IMR-90 (cell line): ENCODE measurements around the gene NFE2. TPM values are rescaled to one million over a fixed set of nuclear protein-coding genes. Genes with fewer than 3 reads are reported as not detected.

Experiments used
- ATAC-seq: fragments of 200-7000 bp; cut with Tn5 transposase; 2 replicates; pipeline ENCODE4 v1.9.1; 2020; ENCODE audit warnings: low read depth, mild to moderate bottlenecking, moderate library complexity
- BruUV-seq: library from RNA; stranded (reverse); fragments of 400-500 nt; replicated peaks from 2 replicates; lab custom pipeline; 2021; lab: Mats Ljungman, UMichigan
- CTCF ChIA-PET: fragments of 300-600 bp; formaldehyde crosslinking; extraction: SDS; loops from one replicate; lab custom pipeline; 2021; ENCODE audit warnings: antibody characterized with exemption; lab: Yijun Ruan, JAX
- POLR2A ChIA-PET: fragments of 300-600 bp; sonication (Branson Sonifier 250); formaldehyde crosslinking; loops from one replicate; lab custom pipeline; 2022; ENCODE audit warnings: antibody characterized with exemption; ENCODE audit not compliant: unreplicated experiment; lab: Charles Lee
- DNase-seq: peaks from one replicate; pipeline ENCODE4 v3.0.0; 2013
- H2AFZ ChIP-seq: replicated peaks from 2 replicates; pipeline ENCODE3; 2013; ENCODE audit warnings: low read length, mild to moderate bottlenecking; ENCODE audit not compliant: poor library complexity
- H2AK5ac ChIP-seq: 2 replicates; pipeline ENCODE4 v1.6.1; 2013; ENCODE audit warnings: low read depth, low read length, inconsistent platforms
- H2AK9ac ChIP-seq: replicated peaks from 2 replicates; pipeline ENCODE3; 2013; ENCODE audit warnings: mild to moderate bottlenecking, low read depth, low read length, moderate library complexity; ENCODE audit not compliant: poor library complexity
- H2BK120ac ChIP-seq: 2 replicates; pipeline ENCODE4 v1.6.1; 2013; ENCODE audit warnings: low read depth, low read length, inconsistent platforms
- H2BK15ac ChIP-seq: 3 replicates; pipeline ENCODE4 v1.6.1; 2013; ENCODE audit warnings: low read depth, low read length, inconsistent platforms
- H2BK20ac ChIP-seq: 2 replicates; pipeline ENCODE4 v1.6.1; 2013; ENCODE audit warnings: low read depth, mild to moderate bottlenecking, inconsistent platforms, low read length, moderate library complexity
- H2BK5ac ChIP-seq: 2 replicates; pipeline ENCODE4 v1.6.1; 2013; ENCODE audit warnings: mild to moderate bottlenecking, low read depth, low read length, inconsistent platforms; ENCODE audit not compliant: poor library complexity, severe bottlenecking
- H3K14ac ChIP-seq: replicated peaks from 2 replicates; pipeline ENCODE4 v1.6.1; 2013; ENCODE audit warnings: low read depth, low read length, inconsistent platforms
- H3K18ac ChIP-seq: 2 replicates; pipeline ENCODE4 v1.6.1; 2013; ENCODE audit warnings: low read depth, low read length, control low read depth
- H3K23ac ChIP-seq: 2 replicates; pipeline ENCODE4 v1.6.1; 2013; ENCODE audit warnings: low read depth, low read length, inconsistent platforms
- H3K27ac ChIP-seq: 2 replicates; pipeline ENCODE4 v1.5.1; 2013; ENCODE audit warnings: mild to moderate bottlenecking, control low read depth, low read length; ENCODE audit not compliant: insufficient read depth
- H3K27me3 ChIP-seq: 2 replicates; pipeline ENCODE4 v1.6.1; 2013; ENCODE audit warnings: low read length; ENCODE audit not compliant: control insufficient read depth, insufficient read depth
- H3K36me3 ChIP-seq: 2 replicates; pipeline ENCODE4 v1.6.1; 2013; ENCODE audit warnings: low read length, mixed read lengths; ENCODE audit not compliant: control insufficient read depth, insufficient read depth
- H3K4ac ChIP-seq: 2 replicates; pipeline ENCODE4 v1.6.1; 2013; ENCODE audit warnings: low read depth, low read length, inconsistent platforms
- H3K4me1 ChIP-seq: 2 replicates; pipeline ENCODE4 v1.6.1; 2013; ENCODE audit warnings: low read length, mixed read lengths; ENCODE audit not compliant: control insufficient read depth, insufficient read depth
- H3K4me2 ChIP-seq: 2 replicates; pipeline ENCODE4 v1.6.1; 2013; ENCODE audit warnings: low read depth, mild to moderate bottlenecking, control low read depth, low read length, moderate library complexity
- H3K4me3 ChIP-seq: 2 replicates; pipeline ENCODE4 v1.5.1; 2013; ENCODE audit warnings: low read depth, mild to moderate bottlenecking, control low read depth, low read length, moderate library complexity; ENCODE audit not compliant: insufficient read depth
- H3K56ac ChIP-seq: 2 replicates; pipeline ENCODE4 v1.6.1; 2013; ENCODE audit warnings: low read length, inconsistent platforms; ENCODE audit not compliant: insufficient read depth; ENCODE audit errors: extremely low read depth
- H3K79me1 ChIP-seq, 2 experiments: 2 replicates each; pipeline ENCODE4 v1.6.1; 2013; ENCODE audit warnings: low read length in 2 of 2, inconsistent platforms in 1 of 2, low read depth in 1 of 2
- H3K9ac ChIP-seq: 2 replicates; pipeline ENCODE4 v1.6.1; 2013; ENCODE audit warnings: low read depth, low read length, control low read depth
- H3K9me1 ChIP-seq: 2 replicates; pipeline ENCODE4 v1.6.1; 2013; ENCODE audit warnings: low read length, inconsistent platforms; ENCODE audit not compliant: insufficient read depth
- H3K9me3 ChIP-seq: 2 replicates; pipeline ENCODE4 v1.6.1; 2013; ENCODE audit warnings: low read length; ENCODE audit not compliant: control insufficient read depth, insufficient read depth
- H4K20me1 ChIP-seq: 2 replicates; pipeline ENCODE4 v1.6.1; 2013; ENCODE audit warnings: low read length, inconsistent platforms; ENCODE audit not compliant: insufficient read depth
- H4K5ac ChIP-seq: 2 replicates; pipeline ENCODE4 v1.6.1; 2013; ENCODE audit warnings: mild to moderate bottlenecking, low read depth, low read length, control low read depth
- H4K8ac ChIP-seq, 2 experiments: 2 replicates each; pipeline ENCODE4 v1.6.1; 2013; ENCODE audit warnings: low read depth in 2 of 2, low read length in 2 of 2, control low read depth in 1 of 2, inconsistent platforms in 1 of 2
- H4K91ac ChIP-seq: 2 replicates; pipeline ENCODE4 v1.6.1; 2013; ENCODE audit warnings: low read depth, low read length, inconsistent platforms; ENCODE audit not compliant: insufficient read depth
- BHLHE40 ChIP-seq: fragments of 150-350 bp; IDR thresholded peaks from 2 replicates; pipeline ENCODE4 v1.6.1; 2016; ENCODE audit warnings: mild to moderate bottlenecking, low read depth, low read length
- CEBPB ChIP-seq: IDR thresholded peaks from 2 replicates; pipeline ENCODE4 v1.6.1; 2012; ENCODE audit warnings: low read depth, low read length, improper control_type of control experiment
- CHD1 ChIP-seq: IDR thresholded peaks from 2 replicates; pipeline ENCODE4 v1.6.1; 2012; ENCODE audit warnings: low read depth, low read length, improper control_type of control experiment
- FOS ChIP-seq: fragments of 150-350 bp; IDR thresholded peaks from 2 replicates; pipeline ENCODE4 v1.6.1; 2016; ENCODE audit warnings: low read depth, low read length
- MAFK ChIP-seq: IDR thresholded peaks from 2 replicates; pipeline ENCODE4 v1.6.1; 2012; ENCODE audit warnings: low read depth, low read length, improper control_type of control experiment
- MAZ ChIP-seq: IDR thresholded peaks from 2 replicates; pipeline ENCODE4 v1.6.1; 2012; ENCODE audit warnings: low read depth, mild to moderate bottlenecking, low read length, improper control_type of control experiment, moderate library complexity, borderline replicate concordance
- MXI1 ChIP-seq: IDR thresholded peaks from 2 replicates; pipeline ENCODE4 v1.6.1; 2012; ENCODE audit warnings: low read depth, mild to moderate bottlenecking, low read length, moderate library complexity, borderline replicate concordance
- NFE2L2 ChIP-seq: fragments of 150-350 bp; IDR thresholded peaks from 2 replicates; pipeline ENCODE4 v1.6.1; 2016; ENCODE audit warnings: low read depth, mild to moderate bottlenecking, low read length
- POLR2A ChIP-seq: IDR thresholded peaks from 2 replicates; pipeline ENCODE4 v1.6.1; 2012; ENCODE audit warnings: mild to moderate bottlenecking, low read depth, low read length
- RAD21 ChIP-seq: IDR thresholded peaks from 2 replicates; pipeline ENCODE4 v1.6.1; 2012; ENCODE audit warnings: low read length, improper control_type of control experiment
- RCOR1 ChIP-seq: IDR thresholded peaks from 2 replicates; pipeline ENCODE4 v1.6.1; 2012; ENCODE audit warnings: mild to moderate bottlenecking, low read length, improper control_type of control experiment; ENCODE audit not compliant: insufficient replicate concordance
- RFX5 ChIP-seq: IDR thresholded peaks from 2 replicates; pipeline ENCODE4 v1.8.0; 2012; ENCODE audit warnings: low read depth, mild to moderate bottlenecking, low read length, moderate library complexity
- SMC3 ChIP-seq: fragments of 150-350 bp; IDR thresholded peaks from 2 replicates; pipeline ENCODE4 v1.6.1; 2016; ENCODE audit warnings: low read depth, mild to moderate bottlenecking, antibody characterized with exemption, low read length, moderate library complexity
- WGBS, 2 experiments: methylation state at CpG; one replicate each; pipeline versions ENCODE4 v1.1.5 to v1.1.7; 2013; ENCODE audit warnings: missing lambda C conversion rate in 2 of 2; ENCODE audit not compliant: insufficient read length in 1 of 2; ENCODE audit errors: extremely low coverage in 2 of 2; 5-methylcytosine and 5-hydroxymethylcytosine counted together
- dilution Hi-C: fragments of 300-500 bp; cut with HindIII; formaldehyde crosslinking; loops from one replicate; pipeline ENCODE4 v1.14.3; 2018; ENCODE audit warnings: low sequenced_read_pairs; ENCODE audit not compliant: unreplicated experiment
- in situ Hi-C: fragments of 300-500 bp; cut with MboI; formaldehyde crosslinking; loops from 3 replicates; pipeline ENCODE4 v1.14.3; 2019; ENCODE audit warnings: low sequenced_read_pairs, inconsistent platforms, mixed read lengths
- intact Hi-C: fragments of 100-400 bp; cut with micrococcal nuclease; formaldehyde crosslinking; loops from 2 replicates; pipeline ENCODE4 v1.10.0; 2022
- polyA plus RNA-seq, 3 experiments: library from polyadenylated mRNA; depleted of rRNA; stranded (reverse); fragments of >200 nt; gene quantifications; 2 replicates each; pipeline ENCODE4 v1.2.3, GENCODE V29; 2012; ENCODE audit warnings: low replicate concordance in 1 of 3
- total RNA-seq: library from RNA; depleted of rRNA; stranded (reverse); fragments of >200 nt; gene quantifications from 2 replicates; pipeline ENCODE4 v1.2.3, GENCODE V29; 2012
- TF ChIP-seq, protein P1 (sequence below): fragments of 150-350 bp; IDR thresholded peaks from 2 replicates; pipeline ENCODE4 v1.6.1; 2017; ENCODE audit warnings: mild to moderate bottlenecking, antibody characterized with exemption, low read length, low read depth
- TF ChIP-seq, protein P2 (sequence below): conservative IDR thresholded peaks from 2 replicates; pipeline ENCODE4 v1.5.1; 2012; ENCODE audit warnings: mild to moderate bottlenecking, low read depth, low read length, improper control_type of control experiment
- TF ChIP-seq, protein P3 (sequence below): fragments of 150-350 bp; IDR thresholded peaks from 2 replicates; pipeline ENCODE4 v1.6.1; 2016; ENCODE audit warnings: low read depth, mild to moderate bottlenecking, low read length, moderate library complexity, borderline replicate concordance

NFE2 gene
- total and polyA plus RNA-seq, 2 of the 4 experiments (the other 2 are of a cell fraction) = 0.18 to 0.32 TPM

DNA sequence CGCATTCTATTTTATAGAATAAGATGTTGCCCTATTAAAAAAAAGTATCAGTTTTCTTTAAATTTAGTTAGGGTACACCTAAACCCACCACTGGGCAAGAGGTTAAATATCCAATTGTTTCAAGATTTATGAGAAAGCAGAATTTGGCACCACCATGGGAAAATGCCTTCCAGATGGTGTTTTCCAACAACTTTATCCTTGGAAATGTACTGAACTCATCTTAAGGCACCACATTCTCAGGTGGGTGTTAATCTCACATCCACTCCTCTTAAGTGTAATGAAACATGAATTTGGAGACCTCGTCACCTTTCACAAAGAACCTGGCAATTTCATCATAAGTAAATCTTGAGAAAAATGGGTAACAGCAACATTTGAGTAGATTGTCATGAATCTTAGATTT lies 34.0 kb downstream of the NFE2 start:
- Histone ChIP-seq H3K9ac (no peak overlapping the region), H2AK9ac (no peak overlapping the region), H3K4me3 (no peak overlapping the region), H2BK15ac (no peak overlapping the region), H3K14ac (no peak overlapping the region), H3K9me1 (no peaks in the 10 kb centered on the region; the same call in 1 of the 2 replicates), H4K8ac (no peak overlapping the region), H3K18ac (no peak overlapping the region), H4K91ac (no peak overlapping the region), H3K4ac (no peak overlapping the region), H4K5ac (no peak overlapping the region), H3K9me3 (no peaks in the 10 kb centered on the region), H3K56ac (no peak overlapping the region), H3K27ac (no peak overlapping the region), H2AK5ac (no peak overlapping the region), H2BK120ac (no peak overlapping the region), H4K20me1 (no peaks in the 10 kb centered on the region), H3K4me1 (peaks cover 7% of the 10 kb centered on the region), H3K23ac (no peak overlapping the region), H3K79me1 (peaks cover 35 to 72% of the 10 kb centered on the region in 2 experiments), H2BK20ac (no peak overlapping the region), H3K4me2 (no peak overlapping the region), H3K27me3 (no peaks in the 10 kb centered on the region), H3K36me3 (peaks cover 2% of the 10 kb centered on the region; the same call in 1 of the 2 replicates), H2AFZ (no peak overlapping the region), H2BK5ac (no peak overlapping the region)
- ChIA-PET POLR2A (interaction anchor here (0.6 kb wide), 1 partner anchor 967 kb away, joined by 5 read pairs; no protein-coding TSS in a partner anchor), CTCF (interaction anchor here (0.6 kb wide), 1 partner anchor 62 kb away, joined by 3 read pairs; no protein-coding TSS in a partner anchor)
- whole genome bisulfite sequencing, 2 experiments = 100% methylated on average over 1 of the region's 2 CpGs; no CpG with 5 or more reads in 1 of the 2 experiments
- ATAC-seq (no peak), DNase-seq (no peak)
- in situ Hi-C loops = no loop called here
- intact Hi-C loops = no loop called here
- TF ChIP-seq POLR2A (no peak), CHD1 (no peak), BHLHE40 (no peak), RFX5 (no peak), CEBPB (no peak), SMC3 (no peak), RCOR1 (no peak), RAD21 (no peak), MAFK (no peak), MXI1 (no peak), MAZ (no peak), FOS (no peak), NFE2L2 (no peak)
- TF ChIP-seq, protein P1, sequence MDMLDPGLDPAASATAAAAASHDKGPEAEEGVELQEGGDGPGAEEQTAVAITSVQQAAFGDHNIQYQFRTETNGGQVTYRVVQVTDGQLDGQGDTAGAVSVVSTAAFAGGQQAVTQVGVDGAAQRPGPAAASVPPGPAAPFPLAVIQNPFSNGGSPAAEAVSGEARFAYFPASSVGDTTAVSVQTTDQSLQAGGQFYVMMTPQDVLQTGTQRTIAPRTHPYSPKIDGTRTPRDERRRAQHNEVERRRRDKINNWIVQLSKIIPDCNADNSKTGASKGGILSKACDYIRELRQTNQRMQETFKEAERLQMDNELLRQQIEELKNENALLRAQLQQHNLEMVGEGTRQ = no peak
- TF ChIP-seq, protein P2, sequence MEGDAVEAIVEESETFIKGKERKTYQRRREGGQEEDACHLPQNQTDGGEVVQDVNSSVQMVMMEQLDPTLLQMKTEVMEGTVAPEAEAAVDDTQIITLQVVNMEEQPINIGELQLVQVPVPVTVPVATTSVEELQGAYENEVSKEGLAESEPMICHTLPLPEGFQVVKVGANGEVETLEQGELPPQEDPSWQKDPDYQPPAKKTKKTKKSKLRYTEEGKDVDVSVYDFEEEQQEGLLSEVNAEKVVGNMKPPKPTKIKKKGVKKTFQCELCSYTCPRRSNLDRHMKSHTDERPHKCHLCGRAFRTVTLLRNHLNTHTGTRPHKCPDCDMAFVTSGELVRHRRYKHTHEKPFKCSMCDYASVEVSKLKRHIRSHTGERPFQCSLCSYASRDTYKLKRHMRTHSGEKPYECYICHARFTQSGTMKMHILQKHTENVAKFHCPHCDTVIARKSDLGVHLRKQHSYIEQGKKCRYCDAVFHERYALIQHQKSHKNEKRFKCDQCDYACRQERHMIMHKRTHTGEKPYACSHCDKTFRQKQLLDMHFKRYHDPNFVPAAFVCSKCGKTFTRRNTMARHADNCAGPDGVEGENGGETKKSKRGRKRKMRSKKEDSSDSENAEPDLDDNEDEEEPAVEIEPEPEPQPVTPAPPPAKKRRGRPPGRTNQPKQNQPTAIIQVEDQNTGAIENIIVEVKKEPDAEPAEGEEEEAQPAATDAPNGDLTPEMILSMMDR = no peak
- TF ChIP-seq, protein P3, sequence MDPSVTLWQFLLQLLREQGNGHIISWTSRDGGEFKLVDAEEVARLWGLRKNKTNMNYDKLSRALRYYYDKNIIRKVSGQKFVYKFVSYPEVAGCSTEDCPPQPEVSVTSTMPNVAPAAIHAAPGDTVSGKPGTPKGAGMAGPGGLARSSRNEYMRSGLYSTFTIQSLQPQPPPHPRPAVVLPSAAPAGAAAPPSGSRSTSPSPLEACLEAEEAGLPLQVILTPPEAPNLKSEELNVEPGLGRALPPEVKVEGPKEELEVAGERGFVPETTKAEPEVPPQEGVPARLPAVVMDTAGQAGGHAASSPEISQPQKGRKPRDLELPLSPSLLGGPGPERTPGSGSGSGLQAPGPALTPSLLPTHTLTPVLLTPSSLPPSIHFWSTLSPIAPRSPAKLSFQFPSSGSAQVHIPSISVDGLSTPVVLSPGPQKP = no peak
- dilution Hi-C loops = no loop called here
- BruUV-seq = no TSS peak
